Activated gamma-delta T cell treated with Interleukin-2 at 50 U/mL for 16 hours (primary cell): ENCODE measurements around the gene FAM174C.
A peak's percentile ranks its signal among the peaks of the same experiment; 100 is the strongest.
"Not testable (repeated sequence)": the region's sequence is repeated elsewhere in the genome, so short reads cannot be mapped to it uniquely, and the experiment has no call there.

Experiments used
- DNase-seq: peaks from one replicate; pipeline ENCODE4 v3.0.0-alpha.2; 2020

Gene FAM174C

DNA sequence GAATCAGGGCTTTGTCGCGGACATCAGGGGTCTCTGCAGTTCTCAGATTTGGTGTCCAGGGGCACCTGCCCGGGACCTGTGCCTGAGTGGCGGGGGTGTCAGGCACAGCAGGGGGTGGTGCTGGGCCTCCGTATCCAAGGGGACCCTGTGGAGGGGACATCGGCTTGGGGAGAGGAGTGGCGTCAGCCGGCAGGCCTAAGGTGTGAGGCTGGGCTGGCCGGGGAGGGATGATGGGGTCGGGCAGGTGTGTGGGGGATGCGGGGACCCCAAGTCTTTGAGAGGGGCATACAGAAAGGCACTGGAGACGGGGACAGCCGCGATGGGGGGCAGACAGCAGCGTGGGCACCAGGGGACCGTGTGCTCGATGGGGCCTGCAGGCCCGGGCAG is 12.9 kb downstream of the FAM174C start:
- no peak for DNase-seq

DNA sequence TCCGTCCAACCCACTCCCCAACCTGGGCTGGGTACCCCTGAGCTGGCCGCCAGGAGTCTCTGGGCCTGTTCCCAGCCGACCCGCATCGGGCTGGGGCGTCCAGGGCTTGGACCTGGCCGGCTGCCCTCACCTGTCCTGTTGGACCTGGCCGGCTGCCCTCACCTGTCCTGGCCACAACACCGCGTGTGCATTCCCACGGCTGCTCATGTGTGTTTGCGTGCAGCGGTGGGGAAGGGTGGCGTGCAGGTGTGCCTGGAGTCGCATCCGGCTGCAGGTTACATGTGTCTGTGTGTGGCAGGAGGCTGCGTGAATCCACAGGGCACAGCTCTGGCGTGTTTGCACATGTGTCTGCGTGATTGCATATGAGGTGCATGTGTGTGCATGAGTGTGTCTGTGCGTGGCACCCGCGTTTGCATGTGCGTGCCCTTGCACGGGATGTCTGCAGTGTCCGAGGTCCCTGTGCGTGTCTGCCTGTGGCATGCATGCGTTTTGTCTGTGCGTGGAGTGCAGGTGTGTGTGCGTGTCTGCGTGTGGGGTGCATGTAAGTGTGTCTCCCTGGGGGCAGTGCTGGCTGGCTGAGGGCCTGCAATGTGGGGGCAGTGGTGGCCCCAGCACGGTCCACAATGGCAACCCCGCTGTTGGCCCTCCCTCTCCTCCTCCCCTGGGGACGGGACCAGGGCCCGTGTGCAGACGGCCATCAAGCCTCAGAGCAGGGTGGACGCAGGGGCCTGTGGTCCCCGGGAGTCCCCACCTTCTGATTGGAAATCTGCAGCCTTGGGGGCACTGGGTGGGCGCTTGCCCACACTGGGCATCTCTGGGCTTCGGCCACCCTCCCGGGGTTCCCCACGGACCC is 13.7 kb downstream of the FAM174C start:
- no peak for DNase-seq

- DNase-seq, result no peak
Observed at GRCh38 chr19:1289686-1290025, 14.3 kb downstream of the FAM174C start.

GRCh38 chr19:1290196-1290702 is 14.9 kb downstream of the FAM174C start:
- DNase-seq, result no peak

- DNase-seq, result no peak
Observed at GRCh38 chr19:1290703-1291651, 15.6 kb downstream of the FAM174C start.

GRCh38 chr19:1291761-1292418 is 16.6 kb downstream of the FAM174C start:
- no peak for DNase-seq

DNA sequence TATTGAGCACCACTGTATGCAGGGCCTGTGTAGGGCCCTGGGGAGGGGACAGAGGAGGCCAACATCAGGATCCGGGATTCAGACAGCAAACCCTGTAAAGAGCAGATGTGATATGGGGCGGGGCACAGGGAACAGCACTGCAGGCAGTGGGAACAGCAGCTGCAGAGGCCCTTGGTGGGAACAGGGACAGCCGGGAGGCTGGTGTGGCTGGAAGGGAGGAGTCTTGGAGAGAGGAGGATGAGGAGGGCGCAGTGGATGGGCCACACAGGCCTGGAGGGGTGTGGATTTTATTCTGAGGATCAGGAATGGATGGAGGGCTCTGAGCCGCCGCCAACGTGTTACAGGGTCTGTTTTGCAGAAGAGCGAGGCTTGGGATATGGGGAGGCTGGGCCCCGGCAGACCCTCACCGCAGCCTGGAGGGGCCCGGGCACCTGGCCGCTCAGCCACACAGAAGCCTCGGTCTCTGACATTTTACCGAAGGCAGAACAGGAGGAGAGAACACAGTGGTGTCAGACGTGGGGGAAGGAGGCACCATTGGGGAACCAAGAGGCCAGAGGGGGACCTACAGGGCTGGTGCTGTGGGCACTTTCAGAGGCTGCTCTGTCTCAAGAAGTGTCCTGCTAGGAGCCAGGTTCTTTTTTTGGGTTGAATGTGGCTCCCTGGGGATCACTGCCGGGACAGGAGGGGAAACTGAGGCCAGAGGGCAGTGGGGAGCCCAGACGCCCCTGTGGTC is 17.3 kb downstream of the FAM174C start:
- DNase-seq, result no peak

- no peak for DNase-seq
Observed at GRCh38 chr19:1293782-1294604, 18.7 kb downstream of the FAM174C start.

- no peak for DNase-seq
Observed at GRCh38 chr19:1294688-1295087, 19.4 kb downstream of the FAM174C start.

GRCh38 chr19:1295169-1296012 is 20.1 kb downstream of the FAM174C start:
- peak; percentile 42 for DNase-seq

GRCh38 chr19:1296078-1296477 is 20.7 kb downstream of the FAM174C start:
- DNase-seq, result no peak

DNA sequence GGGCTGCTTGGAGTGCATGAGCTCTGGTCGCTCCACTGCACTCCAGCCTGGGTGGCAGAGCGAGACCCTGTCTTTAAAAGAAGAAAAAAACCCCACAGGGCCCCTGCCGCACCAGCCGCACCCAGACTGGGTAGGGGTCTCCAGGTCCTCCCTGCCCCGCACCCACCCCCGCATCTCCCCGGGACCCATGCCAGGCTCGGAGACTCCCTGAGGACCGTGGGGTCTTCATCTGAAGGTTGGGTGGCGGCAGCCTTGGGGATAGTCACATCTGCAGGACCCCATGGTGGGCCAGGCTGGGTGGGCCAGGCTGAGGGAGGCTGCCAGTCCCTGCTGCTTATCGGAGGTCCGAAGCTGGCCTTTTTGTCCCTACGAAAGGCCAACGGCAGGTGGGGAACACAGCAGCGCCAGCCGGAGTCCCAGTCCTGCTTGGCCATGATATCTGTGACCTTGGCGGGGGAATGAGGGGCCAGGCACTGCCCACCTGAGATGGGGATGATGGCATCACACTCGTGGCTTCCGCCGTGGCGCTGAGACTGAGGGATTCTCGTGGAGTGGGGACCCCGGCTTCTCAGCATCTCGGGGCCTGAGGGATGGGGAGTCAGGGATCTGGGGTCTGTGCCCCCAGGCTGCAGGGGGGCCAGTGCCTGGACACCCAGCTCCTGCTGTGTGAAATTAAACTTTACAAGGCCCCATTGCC is 21.4 kb downstream of the FAM174C start:
- DNase-seq, result no peak

- DNase-seq, result no peak
Observed at GRCh38 chr19:1298235-1298634, 22.9 kb downstream of the FAM174C start.

DNA sequence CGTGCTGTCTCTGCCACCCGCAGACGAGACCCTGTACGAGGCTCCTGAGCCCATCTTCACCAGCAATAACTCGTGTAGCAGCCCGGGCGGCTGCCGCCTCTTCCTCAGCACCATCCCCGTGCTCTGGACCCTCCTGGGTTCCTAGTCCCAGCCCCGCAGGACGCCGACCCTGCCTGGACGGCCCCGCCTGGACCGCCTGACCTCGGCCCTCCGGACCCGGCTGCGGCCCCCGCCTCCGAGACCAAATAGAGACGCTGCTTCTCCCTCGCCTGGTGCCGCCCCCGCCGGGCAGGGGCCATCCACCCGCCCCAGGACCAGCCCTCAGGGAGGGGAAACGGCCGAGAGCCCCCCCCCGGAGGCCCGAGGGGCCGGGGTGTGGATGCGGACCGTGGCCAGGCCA is 24.5 kb downstream of the FAM174C start:
- DNase-seq, result no peak

DNA sequence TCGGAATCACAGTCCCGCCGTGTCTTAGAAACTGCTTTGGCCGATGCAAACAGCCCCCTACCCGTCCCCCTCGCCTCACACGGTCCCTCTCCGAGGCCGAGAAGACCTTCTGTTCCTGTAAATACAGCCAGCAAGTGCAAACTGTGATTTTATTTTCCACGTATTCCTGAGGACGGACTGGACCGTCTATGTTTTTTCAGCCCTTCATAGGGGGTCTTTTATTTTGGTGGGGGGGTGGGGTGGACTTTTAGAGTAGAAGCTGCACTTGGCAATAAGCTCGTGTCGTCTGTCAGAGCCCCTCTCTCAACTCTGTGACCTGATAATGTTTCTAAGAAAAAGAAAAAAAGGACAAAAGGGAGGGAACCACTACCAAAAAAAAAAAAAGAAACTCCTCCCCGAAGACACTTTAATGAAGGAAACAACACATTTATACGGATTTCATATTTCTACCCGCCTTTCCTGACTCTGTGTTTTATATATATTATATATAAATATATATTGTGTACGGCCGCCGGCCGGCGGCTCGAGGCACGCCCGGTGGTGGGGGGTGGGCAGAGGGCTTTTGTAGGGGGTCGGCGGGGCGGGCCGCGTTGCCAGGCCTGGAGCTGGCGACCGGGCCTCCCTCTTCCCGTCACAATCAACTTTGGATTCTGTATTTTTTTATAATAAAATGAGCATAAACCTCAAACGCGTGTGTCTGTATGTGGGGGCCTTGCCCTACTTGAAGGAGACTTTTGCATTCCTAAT is 25.6 kb downstream of the FAM174C start:
- no peak for DNase-seq

- no peak for DNase-seq
Observed at GRCh38 chr19:1302533-1303239, 27.4 kb downstream of the FAM174C start.

DNA sequence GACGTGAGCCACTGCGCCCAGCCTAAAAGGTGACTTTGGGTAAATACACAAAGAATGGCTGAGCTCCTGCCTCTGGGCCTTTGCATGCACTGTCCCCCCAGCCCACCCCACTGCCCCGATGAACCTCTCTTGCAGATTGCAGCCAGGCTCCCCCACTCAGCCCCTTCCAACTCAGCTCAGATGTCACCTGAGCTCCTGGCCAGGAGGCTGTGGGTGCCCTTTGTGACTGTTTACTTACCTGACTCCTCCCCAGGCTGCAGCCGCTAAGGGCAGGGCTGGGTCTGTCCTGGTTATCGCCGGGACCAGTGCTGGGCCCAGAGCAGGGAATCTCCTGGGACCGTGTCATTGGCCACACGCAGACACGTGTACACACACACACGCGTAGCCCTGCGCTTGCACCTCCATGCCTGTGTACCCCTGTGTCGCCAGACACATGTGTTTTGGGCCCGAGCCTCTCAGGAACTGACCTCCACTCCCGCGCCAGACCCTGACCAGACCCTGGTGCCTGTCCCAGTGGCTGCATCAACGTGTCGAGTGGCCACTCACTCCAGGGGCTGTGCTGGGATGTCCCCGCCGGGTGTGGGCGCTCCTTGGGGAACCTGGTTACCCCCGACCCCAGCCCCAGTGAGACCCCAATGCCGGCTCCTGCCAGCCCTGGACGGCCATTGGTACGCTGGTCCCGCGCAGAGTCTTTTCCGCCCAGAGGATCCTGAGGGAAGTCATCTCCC is 29.0 kb downstream of the FAM174C start:
- DNase-seq, result no peak

DNA sequence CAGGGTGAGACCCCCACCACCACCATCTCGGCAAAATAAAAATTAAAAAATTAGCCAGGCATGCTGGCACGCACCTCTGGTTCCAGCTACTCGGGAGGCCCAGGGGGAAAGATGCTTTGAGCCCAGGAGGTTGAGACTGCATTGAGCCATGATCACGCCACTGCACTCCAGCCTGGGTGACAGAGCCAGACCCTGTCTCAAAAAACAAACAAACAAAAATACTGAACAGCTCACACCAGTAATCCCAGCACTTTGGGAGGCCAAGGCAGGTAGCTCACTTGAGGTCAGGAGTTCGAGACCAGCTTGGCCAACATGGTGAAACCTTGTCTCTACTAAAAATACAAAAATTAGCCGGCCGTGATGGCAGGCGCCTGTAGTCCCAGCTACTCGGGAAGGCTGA is 30.0 kb downstream of the FAM174C start:
- DNase-seq, result not testable (repeated sequence)
